ENCODE results near the gene MICAL3.

DNA sequence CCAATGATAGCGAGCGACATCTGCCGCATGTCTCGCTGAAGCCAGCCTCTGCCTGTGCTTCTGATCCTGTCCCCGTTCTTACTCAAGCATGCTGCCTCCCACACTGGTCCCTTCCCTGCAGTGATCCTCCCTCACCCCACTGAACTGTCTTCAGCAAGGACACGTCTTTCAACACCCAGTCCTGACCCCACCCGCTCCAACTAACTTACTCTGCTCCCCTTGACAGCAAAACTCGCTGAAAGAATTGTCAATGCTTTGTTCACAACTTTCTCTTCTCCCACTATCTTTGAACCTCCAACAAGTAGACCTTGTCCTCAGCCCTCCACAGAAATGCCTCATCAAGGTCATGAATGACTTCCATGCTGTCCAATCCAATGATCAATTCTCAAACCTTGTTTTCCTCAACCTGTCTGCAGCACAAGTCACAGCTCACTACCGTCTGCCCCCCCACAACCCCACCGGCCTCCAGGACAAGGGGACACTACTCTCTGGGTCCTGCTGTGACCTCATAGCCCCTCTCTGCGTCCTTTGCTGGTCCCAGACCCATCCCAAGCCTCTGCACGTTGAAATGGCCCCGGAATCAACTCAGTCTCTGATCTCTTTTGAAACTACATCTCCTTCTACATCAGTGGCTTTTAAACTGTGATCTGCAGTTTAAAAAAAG lies 108.0 kb downstream of the MICAL3 start:
- TF ChIP-seq, protein P1, sequence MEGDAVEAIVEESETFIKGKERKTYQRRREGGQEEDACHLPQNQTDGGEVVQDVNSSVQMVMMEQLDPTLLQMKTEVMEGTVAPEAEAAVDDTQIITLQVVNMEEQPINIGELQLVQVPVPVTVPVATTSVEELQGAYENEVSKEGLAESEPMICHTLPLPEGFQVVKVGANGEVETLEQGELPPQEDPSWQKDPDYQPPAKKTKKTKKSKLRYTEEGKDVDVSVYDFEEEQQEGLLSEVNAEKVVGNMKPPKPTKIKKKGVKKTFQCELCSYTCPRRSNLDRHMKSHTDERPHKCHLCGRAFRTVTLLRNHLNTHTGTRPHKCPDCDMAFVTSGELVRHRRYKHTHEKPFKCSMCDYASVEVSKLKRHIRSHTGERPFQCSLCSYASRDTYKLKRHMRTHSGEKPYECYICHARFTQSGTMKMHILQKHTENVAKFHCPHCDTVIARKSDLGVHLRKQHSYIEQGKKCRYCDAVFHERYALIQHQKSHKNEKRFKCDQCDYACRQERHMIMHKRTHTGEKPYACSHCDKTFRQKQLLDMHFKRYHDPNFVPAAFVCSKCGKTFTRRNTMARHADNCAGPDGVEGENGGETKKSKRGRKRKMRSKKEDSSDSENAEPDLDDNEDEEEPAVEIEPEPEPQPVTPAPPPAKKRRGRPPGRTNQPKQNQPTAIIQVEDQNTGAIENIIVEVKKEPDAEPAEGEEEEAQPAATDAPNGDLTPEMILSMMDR (IDR thresholded peaks at IDR 0.05): no peak
- no peak for TF ChIP-seq POLR2A (IDR thresholded peaks at IDR 0.05)
